Endothelial cell of umbilical vein (primary cell): ENCODE results near the gene MACROD2. TPM values are rescaled to one million over a fixed set of nuclear protein-coding genes. Genes with fewer than 3 reads are reported as not detected.

Experiments used
- BruUV-seq: library from RNA; stranded (reverse); fragments of 400-500 nt; replicated peaks from 2 replicates; lab custom pipeline; 2021; lab: Mats Ljungman, UMichigan
- CTCF ChIA-PET: fragments of 300-600, 350-600 bp; sonication (Branson Sonifier 250); formaldehyde crosslinking; loops from one replicate; lab custom pipeline; 2021; ENCODE audit warnings: antibody characterized with exemption, inconsistent platforms; lab: Charles Lee
- POLR2A ChIA-PET: fragments of 300-600, 350-600 bp; sonication (Branson Sonifier 250); formaldehyde crosslinking; loops from one replicate; lab custom pipeline; 2021; ENCODE audit warnings: antibody characterized with exemption, inconsistent platforms; lab: Charles Lee
- DNase-seq: peaks from one replicate; pipeline ENCODE4 v3.0.0-alpha.2; 2011; ENCODE audit warnings: low read depth, low spot score
- FAIRE-seq: peaks from 2 replicates; lab custom pipeline; 2011; peaks lifted over from hg19 to GRCh38; lab: Jason Lieb, UNC
- H2AFZ ChIP-seq: 2 replicates; pipeline ENCODE4 v1.6.0; 2012; ENCODE audit warnings: low read depth, low read length, control low read depth, inconsistent platforms
- H3K27ac ChIP-seq: 2 replicates; pipeline ENCODE4 v1.5.1; 2011; ENCODE audit warnings: low read depth, mild to moderate bottlenecking, control low read depth, low read length, moderate library complexity; ENCODE audit not compliant: insufficient read depth
- H3K27me3 ChIP-seq, 2 experiments: 2 replicates each; pipeline versions ENCODE4 v1.6.0 to v1.6.1; 2011; ENCODE audit warnings: low read length in 2 of 2, mixed read lengths in 1 of 2; ENCODE audit not compliant: control insufficient read depth in 2 of 2, insufficient read depth in 2 of 2
- H3K36me3 ChIP-seq, 2 experiments: 2 replicates in 1 of 2; 3 replicates in 1 of 2; pipeline ENCODE4 v1.5.1; 2011; ENCODE audit warnings: low read length in 2 of 2, mild to moderate bottlenecking in 1 of 2, moderate library complexity in 1 of 2; ENCODE audit not compliant: control insufficient read depth in 2 of 2, insufficient read depth in 2 of 2; ENCODE audit errors: extremely low read depth in 1 of 2
- H3K4me1 ChIP-seq: 3 replicates; pipeline ENCODE4 v1.5.1; 2011; ENCODE audit warnings: mild to moderate bottlenecking, low read length; ENCODE audit not compliant: control insufficient read depth, insufficient read depth; ENCODE audit errors: extremely low read depth
- H3K4me2 ChIP-seq: 2 replicates; pipeline ENCODE4 v1.6.1; 2011; ENCODE audit warnings: low read length, control low read depth, mixed read lengths; ENCODE audit not compliant: insufficient read depth
- H3K4me3 ChIP-seq, 3 experiments: fragments of 200-600 bp in 1 of 3; sonication (generic), shearing (Covaris generic) in 1 of 3; replicated peaks in 1 of 3; 2 replicates each; pipeline ENCODE4 v1.5.1; 2011 to 2016; ENCODE audit warnings: control low read depth in 3 of 3, low read length in 3 of 3, mild to moderate bottlenecking in 2 of 3, inconsistent platforms in 1 of 3, low read depth in 1 of 3, moderate library complexity in 1 of 3; ENCODE audit not compliant: insufficient read depth in 1 of 3
- H3K79me2 ChIP-seq: 2 replicates; pipeline ENCODE4 v1.6.0; 2012; ENCODE audit warnings: low read length, inconsistent platforms; ENCODE audit not compliant: control insufficient read depth, insufficient read depth
- H3K9ac ChIP-seq: replicated peaks from 2 replicates; pipeline ENCODE3; 2011; ENCODE audit warnings: low read length, control low read depth; ENCODE audit not compliant: insufficient read depth; ENCODE audit errors: extremely low read depth
- H3K9me1 ChIP-seq: replicated peaks from 3 replicates; pipeline ENCODE4 v1.6.0; 2011; ENCODE audit warnings: mild to moderate bottlenecking, low read length; ENCODE audit not compliant: control insufficient read depth, insufficient read depth; ENCODE audit errors: extremely low read depth
- H3K9me3 ChIP-seq: replicated peaks from 2 replicates; pipeline ENCODE4 v1.5.1; 2012; ENCODE audit warnings: low read length, inconsistent platforms; ENCODE audit not compliant: control insufficient read depth, insufficient read depth
- H4K20me1 ChIP-seq: replicated peaks from 2 replicates; pipeline ENCODE3; 2011; ENCODE audit warnings: mild to moderate bottlenecking, low read length; ENCODE audit not compliant: control insufficient read depth, insufficient read depth; ENCODE audit errors: extremely low read depth
- EZH2 ChIP-seq: IDR thresholded peaks from 2 replicates; pipeline ENCODE4 v1.6.1; 2012; ENCODE audit warnings: borderline replicate concordance, low read depth, mild to moderate bottlenecking, moderate library complexity, low read length, inconsistent platforms; ENCODE audit not compliant: severe bottlenecking
- FOS ChIP-seq: IDR thresholded peaks from 2 replicates; pipeline ENCODE4 v1.6.1; 2011; ENCODE audit warnings: mild to moderate bottlenecking, low read length, moderate library complexity, borderline replicate concordance; ENCODE audit not compliant: insufficient read depth
- GATA2 ChIP-seq: IDR thresholded peaks from 2 replicates; pipeline ENCODE4 v1.7.0; 2011; ENCODE audit warnings: low read depth, mild to moderate bottlenecking, moderate library complexity, mixed read lengths, low read length; ENCODE audit not compliant: insufficient read length, insufficient read depth
- JUN ChIP-seq: IDR thresholded peaks from 2 replicates; pipeline ENCODE4 v1.6.1; 2011; ENCODE audit warnings: borderline replicate concordance, low read depth; ENCODE audit not compliant: insufficient read length, insufficient read depth
- MYC ChIP-seq: IDR thresholded peaks from one replicate; pipeline ENCODE4 v1.6.1; 2011; ENCODE audit warnings: mild to moderate bottlenecking, low read depth, low read length
- POLR2A ChIP-seq: IDR thresholded peaks from 2 replicates; pipeline ENCODE4 v1.6.1; 2012; ENCODE audit warnings: low read depth, mild to moderate bottlenecking, control low read depth, low read length
- POLR2AphosphoS5 ChIP-seq: IDR thresholded peaks from 2 replicates; pipeline ENCODE4 v1.6.1; 2012; ENCODE audit warnings: low read depth, mild to moderate bottlenecking, control low read depth, low read length, moderate library complexity; ENCODE audit not compliant: insufficient read depth
- dilution Hi-C: fragments of 300-500 bp; cut with MboI; formaldehyde crosslinking; loops from one replicate; pipeline ENCODE4 v1.15.0; 2019; ENCODE audit warnings: low sequenced_read_pairs; ENCODE audit not compliant: extremely low pct_ligation_motif_present
- intact Hi-C: fragments of 100-400 bp; cut with micrococcal nuclease; formaldehyde crosslinking; loops from one replicate; pipeline ENCODE4 v1.10.0; 2022
- polyA plus RNA-seq, 4 experiments: library from polyadenylated mRNA; depleted of rRNA in 3 of 4; stranded (reverse) in 3 of 4; unstranded in 1 of 4; fragments of >200 nt; gene quantifications; 2 replicates each; pipeline versions ENCODE4 v1.2.1 to v1.2.3, GENCODE V29; 2011 to 2012; ENCODE audit warnings: missing spikeins in 1 of 4
- total RNA-seq: library from RNA; stranded (reverse); gene quantifications from 2 replicates; pipeline ENCODE4 v1.2.3, GENCODE V29; 2021
- TF ChIP-seq, protein P1 (sequence below): IDR thresholded peaks from 2 replicates; pipeline ENCODE4 v1.6.1; 2011; ENCODE audit not compliant: insufficient read depth, insufficient read length
- TF ChIP-seq, protein P2 (sequence below), 2 donors: IDR thresholded peaks; 1 replicate in 1 of 2; 2 replicates in 1 of 2; pipeline ENCODE4 v1.5.1; 2011; ENCODE audit warnings: low read length in 2 of 2, mild to moderate bottlenecking in 2 of 2, moderate library complexity in 2 of 2, control low read depth in 1 of 2, inconsistent platforms in 1 of 2, low read depth in 1 of 2; ENCODE audit not compliant: insufficient read depth in 1 of 2; ENCODE audit errors: extremely low read depth in 1 of 2

Gene MACROD2
- total and polyA plus RNA-seq, 2 donors (not counting 3 experiments of a cell fraction or from before 2014, with no cell fraction given), result 0.11 to 0.73 TPM

DNA sequence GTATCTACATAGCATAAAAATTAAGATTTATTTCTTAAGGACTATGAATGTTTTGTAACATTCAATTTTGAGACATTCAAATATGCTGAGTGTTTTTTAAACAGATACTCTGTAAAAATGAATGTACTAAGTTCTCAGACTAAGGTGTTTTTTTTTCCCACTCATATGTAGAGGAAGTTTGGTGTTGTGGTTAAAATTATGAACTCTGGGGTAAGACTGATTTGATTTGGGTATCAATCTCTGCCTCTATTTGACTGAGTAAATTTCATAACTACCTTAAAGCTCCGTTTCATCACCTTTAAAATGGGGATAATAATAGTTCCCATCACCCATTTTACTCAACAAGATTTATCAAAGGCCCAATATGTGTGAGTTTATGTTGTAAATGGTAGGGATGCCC, 728.7 kb downstream of the MACROD2 start:
- Histone ChIP-seq H3K9me3 (no peaks in the 10 kb centered on the region), H3K36me3 (no peaks in the 10 kb centered on the region), H3K4me1 (no peaks in the 10 kb centered on the region), H3K9ac (no peak overlapping the region), H3K4me2 (no peak overlapping the region), H2AFZ (no peak overlapping the region), H3K27me3 (no peaks in the 10 kb centered on the region), H4K20me1 (no peaks in the 10 kb centered on the region), H3K27ac (no peak overlapping the region), H3K4me3 (no peak overlapping the region), H3K79me2 (no peaks in the 10 kb centered on the region), H3K9me1 (no peaks in the 10 kb centered on the region)
- BruUV-seq, result no TSS peak
- CTCF ChIA-PET, result no interaction called here
- POLR2A ChIA-PET, result no interaction called here
- dilution Hi-C loops, result no loop called here
- TF ChIP-seq, protein P1, sequence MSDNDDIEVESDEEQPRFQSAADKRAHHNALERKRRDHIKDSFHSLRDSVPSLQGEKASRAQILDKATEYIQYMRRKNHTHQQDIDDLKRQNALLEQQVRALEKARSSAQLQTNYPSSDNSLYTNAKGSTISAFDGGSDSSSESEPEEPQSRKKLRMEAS, result no peak
- TF ChIP-seq JUN, result no peak
- no peak for TF ChIP-seq GATA2
- no peak for TF ChIP-seq POLR2AphosphoS5
- no peak for TF ChIP-seq POLR2A
- TF ChIP-seq, protein P2, sequence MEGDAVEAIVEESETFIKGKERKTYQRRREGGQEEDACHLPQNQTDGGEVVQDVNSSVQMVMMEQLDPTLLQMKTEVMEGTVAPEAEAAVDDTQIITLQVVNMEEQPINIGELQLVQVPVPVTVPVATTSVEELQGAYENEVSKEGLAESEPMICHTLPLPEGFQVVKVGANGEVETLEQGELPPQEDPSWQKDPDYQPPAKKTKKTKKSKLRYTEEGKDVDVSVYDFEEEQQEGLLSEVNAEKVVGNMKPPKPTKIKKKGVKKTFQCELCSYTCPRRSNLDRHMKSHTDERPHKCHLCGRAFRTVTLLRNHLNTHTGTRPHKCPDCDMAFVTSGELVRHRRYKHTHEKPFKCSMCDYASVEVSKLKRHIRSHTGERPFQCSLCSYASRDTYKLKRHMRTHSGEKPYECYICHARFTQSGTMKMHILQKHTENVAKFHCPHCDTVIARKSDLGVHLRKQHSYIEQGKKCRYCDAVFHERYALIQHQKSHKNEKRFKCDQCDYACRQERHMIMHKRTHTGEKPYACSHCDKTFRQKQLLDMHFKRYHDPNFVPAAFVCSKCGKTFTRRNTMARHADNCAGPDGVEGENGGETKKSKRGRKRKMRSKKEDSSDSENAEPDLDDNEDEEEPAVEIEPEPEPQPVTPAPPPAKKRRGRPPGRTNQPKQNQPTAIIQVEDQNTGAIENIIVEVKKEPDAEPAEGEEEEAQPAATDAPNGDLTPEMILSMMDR (IDR thresholded peaks at IDR 0.05; ENCODE audit: extremely low read depth in 1 of 2, insufficient read depth in 1 of 2, low read depth in 1 of 2, low read length in 2 of 2), result no peak
- no peak for TF ChIP-seq MYC
- TF ChIP-seq FOS, result no peak
- TF ChIP-seq EZH2, result no peak
- DNase-seq (no peak), FAIRE-seq (no peak)
- intact Hi-C loops, result no loop called here
